Nephron (organoid): ENCODE results near the gene COL4A1.

Experiments
- H3K27ac Mint-ChIP-seq, 3 experiments: 2 replicates each; pipeline ENCODE4 v1.8.0; 2020; ENCODE audit warnings: mixed read lengths in 3 of 3, mild to moderate bottlenecking in 2 of 3, moderate library complexity in 1 of 3
- H3K27me3 Mint-ChIP-seq: 2 replicates; pipeline ENCODE4 v1.8.0; 2021; ENCODE audit warnings: low read depth, mild to moderate bottlenecking, moderate library complexity, mixed read lengths
- H3K36me3 Mint-ChIP-seq: 2 replicates; pipeline ENCODE4 v1.8.0; 2020; ENCODE audit warnings: low read depth, mixed read lengths
- H3K4me1 Mint-ChIP-seq: 2 replicates; pipeline ENCODE4 v1.8.0; 2020; ENCODE audit warnings: mixed read lengths
- H3K4me3 Mint-ChIP-seq, 3 experiments: 2 replicates each; pipeline ENCODE4 v1.8.0; 2020; ENCODE audit warnings: mild to moderate bottlenecking in 3 of 3, mixed read lengths in 3 of 3, moderate library complexity in 2 of 3
- H3K9me3 Mint-ChIP-seq: 2 replicates; pipeline ENCODE4 v1.8.0; 2020; ENCODE audit warnings: mixed read lengths
- TF ChIP-seq, protein P1 (sequence below), 3 experiments: fragments of 200-600 bp; sonication (generic); IDR thresholded peaks; one replicate each; pipeline ENCODE4 v1.5.0; 2021; ENCODE audit warnings: antibody characterized with exemption in 3 of 3; ENCODE audit not compliant: unreplicated experiment in 3 of 3

COL4A1 gene

DNA sequence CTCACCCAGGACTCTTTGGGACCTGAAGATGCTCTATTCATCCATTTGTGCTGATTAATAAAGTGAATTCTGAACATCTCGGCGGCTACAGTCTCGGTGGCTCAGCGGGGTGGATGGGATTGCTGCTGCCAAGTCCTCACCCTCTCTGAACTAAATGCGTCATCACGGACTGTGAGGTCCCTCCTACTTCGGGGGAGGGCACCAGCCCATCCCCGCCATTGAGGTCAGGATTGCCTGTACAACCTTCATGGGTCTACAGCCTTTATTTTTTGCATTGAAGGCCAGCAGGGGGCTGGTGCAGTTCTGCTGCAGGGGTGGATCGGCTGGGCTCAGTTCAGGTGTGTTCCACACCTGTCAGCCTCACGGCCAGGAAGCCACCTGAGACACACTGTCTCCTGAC lies 181.8 kb downstream of the COL4A1 start:
- H3K9me3 Mint-ChIP-seq: no peaks in the 10 kb centered on the region
- H3K27me3 Mint-ChIP-seq: peaks cover 30% of the 10 kb centered on the region
- no peaks in the 10 kb centered on the region for H3K36me3 Mint-ChIP-seq
- TF ChIP-seq, protein P1, sequence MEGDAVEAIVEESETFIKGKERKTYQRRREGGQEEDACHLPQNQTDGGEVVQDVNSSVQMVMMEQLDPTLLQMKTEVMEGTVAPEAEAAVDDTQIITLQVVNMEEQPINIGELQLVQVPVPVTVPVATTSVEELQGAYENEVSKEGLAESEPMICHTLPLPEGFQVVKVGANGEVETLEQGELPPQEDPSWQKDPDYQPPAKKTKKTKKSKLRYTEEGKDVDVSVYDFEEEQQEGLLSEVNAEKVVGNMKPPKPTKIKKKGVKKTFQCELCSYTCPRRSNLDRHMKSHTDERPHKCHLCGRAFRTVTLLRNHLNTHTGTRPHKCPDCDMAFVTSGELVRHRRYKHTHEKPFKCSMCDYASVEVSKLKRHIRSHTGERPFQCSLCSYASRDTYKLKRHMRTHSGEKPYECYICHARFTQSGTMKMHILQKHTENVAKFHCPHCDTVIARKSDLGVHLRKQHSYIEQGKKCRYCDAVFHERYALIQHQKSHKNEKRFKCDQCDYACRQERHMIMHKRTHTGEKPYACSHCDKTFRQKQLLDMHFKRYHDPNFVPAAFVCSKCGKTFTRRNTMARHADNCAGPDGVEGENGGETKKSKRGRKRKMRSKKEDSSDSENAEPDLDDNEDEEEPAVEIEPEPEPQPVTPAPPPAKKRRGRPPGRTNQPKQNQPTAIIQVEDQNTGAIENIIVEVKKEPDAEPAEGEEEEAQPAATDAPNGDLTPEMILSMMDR (IDR thresholded peaks at IDR 0.05; ENCODE audit: unreplicated experiment in 3 of 3): no peak
- no peak overlapping the region for H3K27ac Mint-ChIP-seq
- H3K4me1 Mint-ChIP-seq: peaks cover 37% of the 10 kb centered on the region
- no peak overlapping the region for H3K4me3 Mint-ChIP-seq

DNA sequence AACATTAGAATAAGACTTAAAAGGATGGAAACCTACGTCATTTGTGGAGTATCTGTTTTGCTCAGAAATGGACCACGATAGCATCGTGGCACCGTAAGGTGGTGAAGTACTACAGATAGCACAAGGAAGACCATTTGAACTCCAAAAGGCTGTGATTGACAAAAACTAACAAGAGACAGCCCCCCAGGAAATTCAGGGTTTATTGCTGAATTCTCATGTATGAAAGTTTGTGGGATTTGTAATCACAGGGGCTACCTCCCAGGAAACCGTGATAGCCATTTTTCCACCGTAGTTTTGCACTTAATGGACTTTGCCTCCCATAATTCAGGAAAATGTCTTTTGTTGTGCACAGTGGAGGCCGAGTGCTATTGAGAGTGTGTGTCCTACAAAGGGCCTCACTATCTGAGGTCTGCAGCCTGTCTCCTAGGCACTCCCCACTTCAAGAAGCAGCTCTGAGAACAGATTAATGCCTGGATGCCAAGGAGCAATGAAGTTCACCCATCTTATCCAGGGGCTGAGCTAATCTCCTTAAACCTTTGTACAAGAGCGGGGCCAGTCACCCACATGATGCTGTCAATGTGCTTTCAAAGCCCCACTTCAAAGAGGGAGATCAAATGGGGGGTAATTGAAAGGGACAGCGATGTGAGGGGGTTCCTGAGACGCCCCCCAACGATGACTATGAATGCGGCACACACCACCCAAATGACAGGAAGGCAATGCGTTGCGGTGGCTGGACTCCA lies 182.6 kb downstream of the COL4A1 start:
- Mint-ChIP-seq H3K4me3 (no peak overlapping the region), H3K27ac (no peak overlapping the region), H3K9me3 (no peaks in the 10 kb centered on the region), H3K36me3 (no peaks in the 10 kb centered on the region), H3K4me1 (peaks cover 33% of the 10 kb centered on the region), H3K27me3 (peaks cover 30% of the 10 kb centered on the region)
- TF ChIP-seq, protein P1 (IDR thresholded peaks at IDR 0.05; ENCODE audit: unreplicated experiment in 3 of 3): no peak

DNA sequence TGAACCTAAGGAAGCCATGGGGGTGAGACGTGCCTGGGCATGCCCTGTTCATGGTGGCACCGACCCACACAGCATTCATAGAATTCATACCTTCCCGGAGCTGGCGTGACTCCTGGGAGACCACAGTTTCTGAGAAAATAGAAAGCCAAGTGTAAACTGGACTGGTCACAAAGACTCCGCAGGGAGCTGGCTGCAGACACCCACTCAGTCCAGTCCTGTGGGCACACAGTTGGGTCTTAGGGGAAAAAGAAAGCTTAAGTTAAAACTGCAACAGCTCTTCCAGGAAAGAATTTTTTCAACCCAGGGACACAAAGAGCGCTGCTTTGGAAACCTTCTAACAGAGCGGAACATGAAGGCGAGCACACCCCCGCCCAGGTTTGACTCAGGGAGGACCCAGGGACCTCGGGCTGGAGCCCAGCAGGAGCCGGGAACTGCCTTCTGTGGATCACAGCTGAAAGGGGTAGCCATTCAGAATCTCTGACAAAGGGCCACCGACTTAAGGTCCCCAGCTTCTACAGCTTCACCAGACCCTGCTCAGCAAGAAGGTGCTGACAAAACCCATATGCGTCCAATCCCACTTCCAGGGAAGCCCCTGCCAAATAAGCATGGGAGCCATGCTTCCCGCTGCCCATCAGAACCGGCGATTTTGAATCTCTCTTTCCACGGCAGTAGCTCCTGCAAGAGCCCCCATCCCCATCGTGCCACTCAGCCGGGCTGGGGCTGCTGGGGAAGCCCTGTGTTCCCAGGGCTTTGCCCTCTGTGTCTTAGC lies 183.7 kb downstream of the COL4A1 start:
- no peaks in the 10 kb centered on the region for H3K9me3 Mint-ChIP-seq

DNA sequence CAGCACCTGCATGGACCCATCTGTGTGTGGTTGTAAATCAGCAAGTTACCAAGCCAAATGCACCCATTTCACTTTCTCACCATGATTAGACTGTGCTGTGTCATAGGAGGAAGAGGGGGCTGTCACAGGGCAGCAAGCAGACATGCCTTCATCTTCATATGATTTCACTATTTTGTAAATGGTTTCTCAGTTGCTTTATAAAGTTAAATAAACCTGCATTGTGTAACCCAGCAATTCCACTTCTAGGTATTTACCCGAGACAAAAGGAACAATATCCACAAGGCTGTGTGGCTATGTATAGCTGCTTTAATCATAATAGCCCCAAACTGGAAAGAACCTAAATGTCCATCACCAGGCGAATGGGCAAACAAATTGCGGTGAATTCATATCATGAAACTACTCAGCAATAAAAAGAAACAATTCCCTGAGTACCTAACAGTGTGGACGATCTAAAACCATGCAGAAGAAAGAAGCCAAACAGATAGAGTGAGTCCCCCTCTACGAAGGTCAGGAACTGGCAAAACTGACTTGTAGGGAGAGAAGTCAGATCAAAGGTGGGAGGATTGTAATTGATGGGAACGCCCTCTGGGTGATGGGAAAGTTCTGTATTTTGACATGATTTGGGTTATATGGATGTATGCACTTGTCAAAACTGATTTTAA lies 185.4 kb downstream of the COL4A1 start:
- Mint-ChIP-seq H3K9me3 (no peaks in the 10 kb centered on the region), H3K4me1 (peaks cover 13% of the 10 kb centered on the region), H3K36me3 (no peaks in the 10 kb centered on the region), H3K27ac (no peak overlapping the region), H3K27me3 (peaks cover 42% of the 10 kb centered on the region), H3K4me3 (no peak overlapping the region)
- TF ChIP-seq, protein P1 (IDR thresholded peaks at IDR 0.05; ENCODE audit: unreplicated experiment in 3 of 3): no peak

More for the DNA sequence above, 183.7 kb downstream of the COL4A1 start:
- Mint-ChIP-seq H3K36me3 (no peaks in the 10 kb centered on the region), H3K27ac (no peak overlapping the region), H3K4me3 (peak overlapping the region in 1 of 3 experiments; percentile 26), H3K4me1 (peaks cover 28% of the 10 kb centered on the region), H3K27me3 (peaks cover 32% of the 10 kb centered on the region)
- TF ChIP-seq, protein P1 (IDR thresholded peaks at IDR 0.05; ENCODE audit: unreplicated experiment in 3 of 3): no peak

DNA sequence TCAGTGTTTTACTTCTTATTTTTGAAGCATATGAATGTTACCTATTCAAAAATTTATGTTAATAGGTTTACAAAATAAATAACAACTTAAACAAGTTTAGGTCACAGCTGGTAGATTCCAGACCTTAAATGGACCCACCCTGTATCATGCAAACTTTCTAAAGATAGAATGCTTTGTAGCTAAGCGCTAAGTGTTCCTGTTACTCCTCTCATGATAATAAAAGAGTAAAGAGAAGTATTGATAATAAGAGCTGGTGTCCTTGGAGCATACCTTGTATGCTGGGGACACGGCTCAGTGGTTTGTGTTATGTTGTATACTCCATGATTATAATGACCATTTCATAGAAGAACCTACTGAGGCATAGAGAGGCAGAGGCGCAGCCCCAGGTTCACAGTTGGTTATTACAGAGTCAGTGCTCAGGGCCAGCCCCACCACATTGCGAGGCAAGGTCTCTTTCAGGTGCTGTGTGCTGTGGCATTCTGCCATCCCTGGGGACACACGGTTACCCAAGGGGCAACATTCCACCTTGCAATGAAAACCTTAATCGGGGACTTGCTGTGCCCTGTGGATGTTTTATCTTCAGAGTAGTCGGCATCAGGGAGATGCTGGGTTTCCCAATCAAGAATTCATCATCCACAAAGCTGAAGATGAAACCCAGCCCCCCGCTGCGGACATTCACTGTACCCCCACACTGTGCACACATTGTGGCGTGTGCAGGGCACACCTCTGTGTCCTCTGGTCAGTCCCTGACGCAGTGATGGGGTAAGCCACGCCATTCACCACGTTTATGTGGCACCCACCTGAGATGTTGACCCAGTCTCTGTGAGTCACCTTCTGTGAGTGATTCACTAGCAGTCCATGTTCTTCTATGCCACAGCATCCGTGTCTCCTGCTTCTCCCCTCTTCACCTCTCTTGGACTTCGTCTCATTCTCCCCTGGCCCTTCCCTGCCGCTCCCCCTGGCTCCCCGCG lies 186.7 kb downstream of the COL4A1 start:
- TF ChIP-seq, protein P1 (IDR thresholded peaks at IDR 0.05; ENCODE audit: unreplicated experiment in 3 of 3): no peak
- Mint-ChIP-seq H3K4me3 (no peak overlapping the region), H3K9me3 (no peaks in the 10 kb centered on the region), H3K27ac (no peak overlapping the region), H3K4me1 (peaks cover 5% of the 10 kb centered on the region), H3K36me3 (no peaks in the 10 kb centered on the region), H3K27me3 (peaks cover 45% of the 10 kb centered on the region)
